ENCODE data around the gene FOCAD.

FOCAD gene

GRCh38 chr9:20944507-20944906, 260.4 kb downstream of the FOCAD start:
- Histone ChIP-seq H3K4me3 (ENCODE audit: low read depth in 1 of 2, low read length in 1 of 2) (no peak overlapping the region), H3K27ac (no peak overlapping the region), H3K9me3 (no peaks in the 10 kb centered on the region), H3K4me1 (ENCODE audit: control insufficient read depth in 1 of 2, insufficient read depth in 1 of 2, low read depth in 1 of 2, low read length in 1 of 2) (no peaks in the 10 kb centered on the region), H3K27me3 (no peaks in the 10 kb centered on the region), H3K36me3 (no peaks in the 10 kb centered on the region)
- TF ChIP-seq CTCF (IDR thresholded peaks at IDR 0.05), result no peak

GRCh38 chr9:20945269-20945668, 261.2 kb downstream of the FOCAD start:
- H3K4me3 ChIP-seq (ENCODE audit: low read depth in 1 of 2, low read length in 1 of 2), result no peak overlapping the region
- H3K4me1 ChIP-seq (ENCODE audit: control insufficient read depth in 1 of 2, insufficient read depth in 1 of 2, low read depth in 1 of 2, low read length in 1 of 2), result no peaks in the 10 kb centered on the region
- H3K27me3 ChIP-seq, result no peaks in the 10 kb centered on the region
- H3K9me3 ChIP-seq, result no peaks in the 10 kb centered on the region
- H3K27ac ChIP-seq, result no peak overlapping the region
- no peak for TF ChIP-seq CTCF (IDR thresholded peaks at IDR 0.05)
- no peaks in the 10 kb centered on the region for H3K36me3 ChIP-seq

DNA sequence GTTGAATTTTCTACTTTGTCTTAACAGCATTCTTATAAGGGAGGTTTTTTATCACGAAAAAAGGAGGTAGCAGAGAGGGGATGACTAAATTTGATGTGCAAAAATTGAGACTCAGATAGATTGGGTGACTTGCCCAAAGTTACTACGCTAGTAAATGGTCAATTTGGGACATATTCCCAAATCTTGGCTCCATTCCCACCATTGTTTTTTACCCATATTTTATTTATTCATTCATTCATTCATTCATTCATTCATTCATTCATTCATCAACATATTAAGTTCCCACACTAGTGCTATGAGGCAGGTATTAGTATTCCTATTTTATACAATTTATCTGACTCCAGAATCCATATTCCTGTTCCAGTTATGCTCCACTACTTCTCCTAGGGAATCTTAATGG, 261.8 kb downstream of the FOCAD start:
- TF ChIP-seq CTCF (IDR thresholded peaks at IDR 0.05), result no peak
- no peaks in the 10 kb centered on the region for H3K9me3 ChIP-seq
- H3K27me3 ChIP-seq, result no peaks in the 10 kb centered on the region
- no peak overlapping the region for H3K27ac ChIP-seq
- H3K4me1 ChIP-seq (ENCODE audit: control insufficient read depth in 1 of 2, insufficient read depth in 1 of 2, low read depth in 1 of 2, low read length in 1 of 2), result no peaks in the 10 kb centered on the region
- no peaks in the 10 kb centered on the region for H3K36me3 ChIP-seq
- no peak overlapping the region for H3K4me3 ChIP-seq (ENCODE audit: low read depth in 1 of 2, low read length in 1 of 2)

DNA sequence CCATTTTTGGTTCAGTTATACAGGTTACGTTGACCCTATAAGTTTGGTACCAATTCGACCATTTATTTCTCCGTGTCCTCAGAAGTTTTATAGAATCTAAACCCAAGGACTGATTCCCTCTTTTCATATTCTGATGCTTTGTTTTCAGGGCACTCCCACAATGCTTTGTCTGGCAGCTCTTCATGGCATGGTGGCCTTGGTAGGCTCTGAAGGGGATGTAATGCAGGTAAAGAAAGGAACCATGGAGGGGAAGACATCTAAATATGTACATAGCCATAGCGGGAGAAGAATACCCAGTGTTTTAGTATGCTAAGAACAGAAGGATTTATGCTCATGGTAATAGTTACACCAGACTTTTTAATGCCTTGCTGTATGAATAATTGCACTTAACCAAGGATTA, 264.6 kb downstream of the FOCAD start:
- Histone ChIP-seq H3K27ac (no peak overlapping the region), H3K4me3 (ENCODE audit: low read depth in 1 of 2, low read length in 1 of 2) (no peak overlapping the region), H3K27me3 (no peaks in the 10 kb centered on the region), H3K9me3 (no peaks in the 10 kb centered on the region), H3K36me3 (peaks cover 16% of the 10 kb centered on the region), H3K4me1 (ENCODE audit: control insufficient read depth in 1 of 2, insufficient read depth in 1 of 2, low read depth in 1 of 2, low read length in 1 of 2) (no peaks in the 10 kb centered on the region)
- no peak for TF ChIP-seq CTCF (IDR thresholded peaks at IDR 0.05)

GRCh38 chr9:20950707-20951106, 266.6 kb downstream of the FOCAD start:
- TF ChIP-seq CTCF (IDR thresholded peaks at IDR 0.05), result no peak
- H3K27ac ChIP-seq, result no peak overlapping the region
- H3K36me3 ChIP-seq, result peaks cover 21% of the 10 kb centered on the region
- no peaks in the 10 kb centered on the region for H3K27me3 ChIP-seq
- no peak overlapping the region for H3K4me3 ChIP-seq (ENCODE audit: low read depth in 1 of 2, low read length in 1 of 2)
- no peaks in the 10 kb centered on the region for H3K9me3 ChIP-seq
- H3K4me1 ChIP-seq (ENCODE audit: control insufficient read depth in 1 of 2, insufficient read depth in 1 of 2, low read depth in 1 of 2, low read length in 1 of 2), result no peaks in the 10 kb centered on the region

Data from neutrophil (primary cell).